ENCODE measurements around the gene PCNX3.

The PCNX3 gene

DNA sequence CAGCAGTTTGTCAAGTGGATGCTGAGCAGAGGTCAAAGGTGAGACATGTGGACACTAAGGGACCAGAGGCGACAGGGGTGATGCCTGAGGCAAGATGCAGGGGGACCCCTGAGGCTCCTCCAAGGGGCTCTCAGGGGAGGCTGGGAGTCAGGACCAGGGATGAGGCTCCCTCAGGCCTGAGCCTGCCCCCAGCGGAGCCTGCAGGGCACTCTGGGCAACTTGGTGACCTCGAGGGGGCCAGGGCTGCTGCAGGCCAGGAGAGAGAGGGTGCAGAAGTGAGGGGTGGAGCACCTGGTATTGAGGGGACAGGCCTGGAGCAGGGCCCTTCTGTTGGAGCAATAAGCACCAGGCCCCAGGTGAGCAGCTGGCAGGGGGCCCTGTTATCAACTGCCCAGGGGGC lies 33.6 kb upstream of the PCNX3 start:
- Histone ChIP-seq H3K4me1 (ENCODE audit: insufficient read depth, low read length) (peaks cover 12% of the 10 kb centered on the region), H3K4me2 (ENCODE audit: insufficient read depth, low read length) (no peak overlapping the region), H3K27me3 (ENCODE audit: insufficient read depth, low read length, poor library complexity) (no peaks in the 10 kb centered on the region), H2AFZ (ENCODE audit: low read depth, low read length) (no peak overlapping the region), H3K79me2 (ENCODE audit: insufficient read depth, low read length) (peaks cover 8% of the 10 kb centered on the region), H4K20me1 (ENCODE audit: insufficient read depth, low read length) (peaks cover 5% of the 10 kb centered on the region), H3K27ac (ENCODE audit: low read length) (no peak overlapping the region), H3K36me3 (ENCODE audit: insufficient read depth, low read length) (peaks cover 55% of the 10 kb centered on the region), H3K9ac (ENCODE audit: low read depth, low read length) (no peak overlapping the region), H3K4me3 (ENCODE audit: low read depth in 1 of 2, low read length in 2 of 2) (no peak overlapping the region), H3K9me3 (ENCODE audit: insufficient read depth, low read length, severe bottlenecking) (no peaks in the 10 kb centered on the region)
- DNase-seq (no peak), ATAC-seq (ENCODE audit: insufficient read depth, low read depth) (no peak)
- no peak for TF ChIP-seq EZH2 (IDR thresholded peaks at IDR 0.05; ENCODE audit: borderline replicate concordance, low read depth, low read length, severe bottlenecking)
- TF ChIP-seq, protein P1, sequence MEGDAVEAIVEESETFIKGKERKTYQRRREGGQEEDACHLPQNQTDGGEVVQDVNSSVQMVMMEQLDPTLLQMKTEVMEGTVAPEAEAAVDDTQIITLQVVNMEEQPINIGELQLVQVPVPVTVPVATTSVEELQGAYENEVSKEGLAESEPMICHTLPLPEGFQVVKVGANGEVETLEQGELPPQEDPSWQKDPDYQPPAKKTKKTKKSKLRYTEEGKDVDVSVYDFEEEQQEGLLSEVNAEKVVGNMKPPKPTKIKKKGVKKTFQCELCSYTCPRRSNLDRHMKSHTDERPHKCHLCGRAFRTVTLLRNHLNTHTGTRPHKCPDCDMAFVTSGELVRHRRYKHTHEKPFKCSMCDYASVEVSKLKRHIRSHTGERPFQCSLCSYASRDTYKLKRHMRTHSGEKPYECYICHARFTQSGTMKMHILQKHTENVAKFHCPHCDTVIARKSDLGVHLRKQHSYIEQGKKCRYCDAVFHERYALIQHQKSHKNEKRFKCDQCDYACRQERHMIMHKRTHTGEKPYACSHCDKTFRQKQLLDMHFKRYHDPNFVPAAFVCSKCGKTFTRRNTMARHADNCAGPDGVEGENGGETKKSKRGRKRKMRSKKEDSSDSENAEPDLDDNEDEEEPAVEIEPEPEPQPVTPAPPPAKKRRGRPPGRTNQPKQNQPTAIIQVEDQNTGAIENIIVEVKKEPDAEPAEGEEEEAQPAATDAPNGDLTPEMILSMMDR (IDR thresholded peaks at IDR 0.05; ENCODE audit: borderline replicate concordance, extremely low read depth, low read length, poor library complexity, severe bottlenecking): no peak

DNA sequence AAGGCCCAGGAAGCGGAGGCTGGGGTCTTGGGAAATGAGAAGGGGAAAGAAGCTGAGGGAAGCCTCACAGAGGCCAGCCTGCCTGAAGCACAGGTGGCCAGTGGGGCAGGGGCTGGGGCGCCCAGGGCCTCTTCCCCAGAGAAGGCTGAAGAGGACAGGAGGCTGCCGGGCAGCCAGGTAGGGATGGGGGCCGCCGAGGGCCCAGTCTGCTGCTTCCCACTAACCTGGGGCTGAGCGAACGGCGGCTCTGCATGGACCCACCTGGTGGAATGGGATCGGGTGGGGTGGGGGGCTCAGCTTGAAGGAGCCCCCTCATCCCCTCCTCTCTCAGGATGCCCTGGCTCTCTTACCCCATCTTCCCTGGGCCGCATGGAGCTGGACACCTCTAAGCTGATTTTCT lies 32.0 kb upstream of the PCNX3 start:
- no peaks in the 10 kb centered on the region for H3K4me1 ChIP-seq (ENCODE audit: insufficient read depth, low read length)
- H3K27me3 ChIP-seq (ENCODE audit: insufficient read depth, low read length, poor library complexity): no peaks in the 10 kb centered on the region

DNA sequence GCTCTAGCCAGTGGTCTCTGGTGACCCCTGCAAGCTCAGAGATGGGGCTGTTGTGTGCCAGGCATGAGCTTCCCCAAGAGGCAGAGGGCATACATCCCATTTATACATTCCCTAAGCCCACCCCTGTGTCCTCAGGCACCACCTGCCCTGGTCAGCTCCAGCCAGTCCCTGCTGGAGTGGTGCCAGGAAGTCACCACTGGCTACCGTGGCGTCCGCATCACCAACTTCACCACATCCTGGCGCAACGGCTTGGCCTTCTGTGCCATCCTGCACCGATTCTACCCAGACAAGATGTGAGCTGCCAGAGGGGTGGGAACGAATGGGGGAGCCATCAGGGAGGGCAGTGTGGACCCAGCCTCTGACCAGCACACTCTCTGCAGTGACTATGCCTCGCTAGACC lies 31.5 kb upstream of the PCNX3 start:
- Histone ChIP-seq H3K36me3 (ENCODE audit: insufficient read depth, low read length) (peaks cover 54% of the 10 kb centered on the region), H3K4me2 (ENCODE audit: insufficient read depth, low read length) (no peak overlapping the region), H3K9me3 (ENCODE audit: insufficient read depth, low read length, severe bottlenecking) (no peaks in the 10 kb centered on the region), H3K9ac (ENCODE audit: low read depth, low read length) (no peak overlapping the region), H3K27ac (ENCODE audit: low read length) (no peak overlapping the region), H3K4me1 (ENCODE audit: insufficient read depth, low read length) (no peaks in the 10 kb centered on the region), H3K27me3 (ENCODE audit: insufficient read depth, low read length, poor library complexity) (no peaks in the 10 kb centered on the region), H3K4me3 (ENCODE audit: low read depth in 1 of 2, low read length in 2 of 2) (no peak overlapping the region), H2AFZ (ENCODE audit: low read depth, low read length) (no peak overlapping the region), H4K20me1 (ENCODE audit: insufficient read depth, low read length) (peaks cover 4% of the 10 kb centered on the region), H3K79me2 (ENCODE audit: insufficient read depth, low read length) (no peaks in the 10 kb centered on the region; the same call in 1 of the 2 replicates)
- no peak for DNase-seq
- ATAC-seq (ENCODE audit: insufficient read depth, low read depth): no peak
- TF ChIP-seq EZH2 (IDR thresholded peaks at IDR 0.05; ENCODE audit: borderline replicate concordance, low read depth, low read length, severe bottlenecking): no peak
- TF ChIP-seq, protein P1 (IDR thresholded peaks at IDR 0.05; ENCODE audit: borderline replicate concordance, extremely low read depth, low read length, poor library complexity, severe bottlenecking): no peak

More for the DNA sequence above, 32.0 kb upstream of the PCNX3 start:
- H4K20me1 ChIP-seq (ENCODE audit: insufficient read depth, low read length): peaks cover 8% of the 10 kb centered on the region
- DNase-seq (no peak), ATAC-seq (ENCODE audit: insufficient read depth, low read depth) (no peak)
- H3K27ac ChIP-seq (ENCODE audit: low read length): no peak overlapping the region
- H3K4me2 ChIP-seq (ENCODE audit: insufficient read depth, low read length): no peak overlapping the region
- no peak overlapping the region for H2AFZ ChIP-seq (ENCODE audit: low read depth, low read length)
- H3K9ac ChIP-seq (ENCODE audit: low read depth, low read length): no peak overlapping the region
- TF ChIP-seq, protein P1 (IDR thresholded peaks at IDR 0.05; ENCODE audit: borderline replicate concordance, extremely low read depth, low read length, poor library complexity, severe bottlenecking): no peak
- no peak for TF ChIP-seq EZH2 (IDR thresholded peaks at IDR 0.05; ENCODE audit: borderline replicate concordance, low read depth, low read length, severe bottlenecking)
- H3K9me3 ChIP-seq (ENCODE audit: insufficient read depth, low read length, severe bottlenecking): no peaks in the 10 kb centered on the region
- H3K4me3 ChIP-seq (ENCODE audit: low read depth in 1 of 2, low read length in 2 of 2): no peak overlapping the region
- H3K79me2 ChIP-seq (ENCODE audit: insufficient read depth, low read length): no peaks in the 10 kb centered on the region; the same call in 1 of the 2 replicates
- H3K36me3 ChIP-seq (ENCODE audit: insufficient read depth, low read length): peaks cover 59% of the 10 kb centered on the region

DNA sequence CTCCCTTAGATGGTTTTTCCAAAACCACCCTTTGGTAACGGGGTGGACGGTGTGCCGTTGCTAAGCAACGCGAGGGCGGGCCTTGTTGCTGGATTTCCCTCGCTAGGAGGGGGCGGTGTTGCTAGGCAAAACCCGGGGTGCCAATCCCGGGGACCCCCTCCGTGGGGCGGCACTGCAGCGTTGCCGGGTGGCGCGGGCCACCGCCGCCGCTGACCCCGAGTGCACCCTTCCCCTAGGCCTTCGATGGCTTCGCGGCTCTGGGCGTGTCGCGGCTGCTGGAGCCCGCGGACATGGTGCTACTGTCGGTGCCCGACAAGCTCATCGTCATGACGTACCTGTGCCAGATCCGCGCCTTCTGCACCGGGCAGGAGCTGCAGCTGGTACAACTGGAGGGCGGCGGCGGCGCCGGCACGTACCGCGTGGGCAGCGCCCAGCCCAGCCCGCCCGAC lies 30.8 kb upstream of the PCNX3 start:
- Histone ChIP-seq H3K4me1 (ENCODE audit: insufficient read depth, low read length) (no peaks in the 10 kb centered on the region), H3K4me2 (ENCODE audit: insufficient read depth, low read length) (no peak overlapping the region), H3K9ac (ENCODE audit: low read depth, low read length) (no peak overlapping the region), H3K27me3 (ENCODE audit: insufficient read depth, low read length, poor library complexity) (no peaks in the 10 kb centered on the region), H3K36me3 (ENCODE audit: insufficient read depth, low read length) (peaks cover 51% of the 10 kb centered on the region), H3K4me3 (ENCODE audit: low read depth in 1 of 2, low read length in 2 of 2) (no peak overlapping the region), H4K20me1 (ENCODE audit: insufficient read depth, low read length) (peaks cover 4% of the 10 kb centered on the region), H2AFZ (ENCODE audit: low read depth, low read length) (no peak overlapping the region), H3K79me2 (ENCODE audit: insufficient read depth, low read length) (no peaks in the 10 kb centered on the region; the same call in 1 of the 2 replicates), H3K9me3 (ENCODE audit: insufficient read depth, low read length, severe bottlenecking) (no peaks in the 10 kb centered on the region), H3K27ac (ENCODE audit: low read length) (no peak overlapping the region)
- no peak for DNase-seq
- no peak for TF ChIP-seq EZH2 (IDR thresholded peaks at IDR 0.05; ENCODE audit: borderline replicate concordance, low read depth, low read length, severe bottlenecking)
- TF ChIP-seq, protein P1 (IDR thresholded peaks at IDR 0.05; ENCODE audit: borderline replicate concordance, extremely low read depth, low read length, poor library complexity, severe bottlenecking): no peak
- no peak for ATAC-seq (ENCODE audit: insufficient read depth, low read depth)
